Activated T-cell treated with anti-CD3 and anti-CD28 coated beads for 4 hours (primary cell): Measurements from ENCODE around the gene YPEL4.
"Not testable (repeated sequence)": the region's sequence is repeated elsewhere in the genome, so short reads cannot be mapped to it uniquely, and the experiment has no call there.

ENCODE experiments used
- DNase-seq: peaks from one replicate; pipeline ENCODE4 v3.0.0-alpha.2; 2020

The YPEL4 gene

GRCh38 chr11:57649826-57650738, at the start of gene YPEL4:
YPEL4 (minus strand) TSS chr11:57649912; CDS start chr11:57647107, 2,805 bp downstream.
- DNase-seq = peak; percentile 60

GRCh38 chr11:57698843-57699365, 49.2 kb upstream of the YPEL4 start:
- DNase-seq = no peak

- not testable (repeated sequence) for DNase-seq
Observed at GRCh38 chr11:57690474-57690873, 40.8 kb upstream of the YPEL4 start.

DNA sequence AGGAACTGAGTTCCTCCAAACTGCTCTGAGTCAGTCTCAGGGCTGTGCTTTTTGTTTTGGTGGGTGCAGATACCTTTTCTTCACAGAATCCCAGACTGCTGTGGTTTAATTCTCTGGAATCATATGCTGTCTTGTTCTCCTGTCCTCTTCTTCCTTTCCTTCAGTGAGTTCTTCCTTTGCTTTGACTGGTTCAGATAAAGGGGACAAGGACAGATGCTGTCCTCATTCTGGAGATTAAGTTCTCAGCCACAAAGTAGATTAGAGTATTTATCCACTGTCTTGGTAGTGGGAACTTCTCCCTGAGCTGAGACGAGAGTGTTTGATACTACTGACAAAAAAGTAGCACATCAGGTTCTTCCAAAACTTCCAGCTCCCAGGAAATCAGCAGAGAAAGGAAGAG, 31.5 kb upstream of the YPEL4 start:
- DNase-seq = no peak

- no peak for DNase-seq
Observed at GRCh38 chr11:57680552-57680874, 30.8 kb upstream of the YPEL4 start.

- DNase-seq = no peak
Observed at GRCh38 chr11:57679396-57679795, 29.7 kb upstream of the YPEL4 start.

GRCh38 chr11:57675176-57675941, 25.6 kb upstream of the YPEL4 start:
- DNase-seq = no peak

DNA sequence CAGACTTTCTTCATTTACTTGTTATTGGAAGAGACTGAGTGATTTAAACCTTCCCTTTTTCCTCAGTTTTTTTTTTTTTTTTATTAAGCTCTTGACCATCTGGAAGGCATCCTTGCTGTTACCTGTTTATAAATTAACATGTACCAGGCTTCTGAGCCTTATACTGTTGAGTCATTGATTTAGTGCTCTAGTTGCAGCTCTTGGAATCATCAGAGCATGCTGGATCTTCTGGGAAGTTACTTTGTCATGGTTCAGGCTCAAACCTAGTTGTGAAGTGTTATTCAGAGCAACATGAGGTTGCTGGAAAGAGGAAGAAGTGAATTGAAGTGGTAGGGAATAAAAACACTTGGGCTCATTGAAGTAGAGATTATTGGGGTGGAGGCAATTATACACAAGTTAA, 24.5 kb upstream of the YPEL4 start:
- DNase-seq = no peak

DNA sequence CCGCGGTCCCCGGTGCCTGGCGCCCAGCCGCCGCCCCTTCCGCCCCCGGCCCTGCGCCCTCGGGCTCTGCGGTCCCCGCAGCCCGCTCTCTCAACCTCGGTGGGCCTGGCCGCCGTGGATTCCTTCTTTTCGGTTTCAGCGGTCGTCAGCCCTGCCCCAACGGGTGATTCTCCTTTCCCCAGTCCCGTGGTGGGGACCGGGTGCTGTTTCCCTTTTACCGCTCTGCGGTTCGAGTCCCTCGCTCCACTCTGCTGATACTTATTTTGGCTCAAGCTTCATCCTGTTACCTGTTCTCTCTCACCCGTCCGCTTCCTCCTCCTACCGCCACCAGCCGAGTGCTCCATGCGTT, 18.7 kb upstream of the YPEL4 start:
- no peak for DNase-seq

DNA sequence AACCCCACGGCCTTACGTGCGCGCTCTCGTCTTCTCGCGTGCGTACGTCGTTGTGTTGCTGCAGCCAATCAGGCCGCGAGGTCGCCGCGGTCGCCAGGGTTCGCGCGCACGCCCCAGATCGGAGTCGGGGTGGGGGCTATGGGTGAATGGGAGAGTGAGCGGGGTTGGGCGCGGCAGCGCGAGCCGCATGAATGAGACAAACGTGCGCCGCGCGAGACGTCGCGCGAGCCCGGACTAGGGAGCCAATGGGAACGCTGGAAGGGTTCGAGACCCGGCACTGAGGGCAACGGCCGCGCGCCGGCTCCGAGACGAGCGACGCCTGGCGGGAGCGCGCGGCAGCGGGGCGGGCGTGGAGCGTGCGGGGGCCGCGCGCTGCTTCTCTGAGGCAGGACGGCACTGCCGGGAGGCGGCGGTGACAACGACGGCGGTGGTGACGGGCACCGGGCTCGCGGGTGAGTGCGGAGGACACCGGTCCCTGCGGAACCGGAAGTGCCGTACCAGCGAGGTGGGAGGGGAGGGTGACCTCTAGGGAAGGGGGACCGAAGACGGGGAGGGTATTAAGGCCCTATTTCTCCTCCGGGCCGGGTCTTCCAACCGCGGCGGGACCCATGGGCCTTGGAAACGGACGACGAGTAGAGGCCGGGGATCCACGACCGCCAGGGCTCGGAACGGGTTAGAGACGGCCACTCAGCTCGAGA, 18.2 kb upstream of the YPEL4 start, which contains the start of gene ZDHHC5:
Gene ZDHHC5 (plus strand): TSS at position 379 of the 698 bp plus-strand sequence. CDS start 4,977 bp downstream, outside the sequence.
- DNase-seq = peak; percentile 98

DNA sequence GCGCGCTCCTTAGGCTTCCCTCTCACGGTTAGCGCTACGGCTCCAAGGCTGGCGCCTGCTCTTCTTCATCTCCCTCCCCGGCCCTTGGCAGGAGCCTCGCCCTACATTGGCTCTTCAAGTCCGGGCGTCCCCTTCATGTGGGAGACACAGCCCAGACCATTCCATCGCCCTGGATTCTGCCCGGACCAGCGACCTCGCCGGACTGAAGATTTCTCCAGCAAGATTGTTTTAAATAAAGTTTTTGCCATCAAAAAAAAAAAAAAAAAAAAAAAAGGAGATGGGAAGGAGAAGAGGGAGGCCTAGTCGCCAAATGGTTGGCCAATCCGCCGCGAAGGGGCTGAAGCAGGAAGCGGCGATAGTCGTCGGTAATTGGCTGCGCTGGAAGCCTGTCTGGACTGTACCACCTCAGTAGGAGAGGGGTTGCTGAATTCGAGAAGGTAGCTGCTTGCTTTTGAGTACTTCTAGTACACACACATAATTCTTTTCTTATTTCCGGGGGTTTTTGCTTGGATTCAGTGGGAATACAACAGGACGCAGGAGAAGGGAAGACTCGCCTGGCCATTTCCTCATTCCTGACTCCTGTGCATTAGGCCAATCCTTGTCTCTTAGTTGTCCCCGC, 17.5 kb upstream of the YPEL4 start:
- peak; percentile 82 for DNase-seq

GRCh38 chr11:57663975-57664374, 14.3 kb upstream of the YPEL4 start:
- DNase-seq = no peak

GRCh38 chr11:57662893-57663292, 13.2 kb upstream of the YPEL4 start:
- no peak for DNase-seq

DNA sequence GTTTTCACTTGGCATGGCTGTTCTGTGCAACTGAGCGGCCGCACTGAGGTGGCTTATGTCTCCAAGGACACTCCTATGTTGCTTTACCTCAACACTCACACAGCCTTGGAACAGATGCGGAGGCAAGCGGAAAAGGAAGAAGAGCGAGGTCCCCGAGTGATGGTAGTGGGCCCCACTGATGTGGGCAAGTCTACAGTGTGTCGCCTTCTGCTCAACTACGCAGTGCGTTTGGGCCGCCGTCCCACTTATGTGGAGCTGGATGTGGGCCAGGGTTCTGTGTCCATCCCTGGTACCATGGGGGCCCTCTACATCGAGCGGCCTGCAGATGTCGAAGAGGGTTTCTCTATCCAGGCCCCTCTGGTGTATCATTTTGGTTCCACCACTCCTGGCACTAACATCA, 10.0 kb upstream of the YPEL4 start:
- DNase-seq = no peak

GRCh38 chr11:57658023-57658361, 8.3 kb upstream of the YPEL4 start:
- DNase-seq = no peak

DNA sequence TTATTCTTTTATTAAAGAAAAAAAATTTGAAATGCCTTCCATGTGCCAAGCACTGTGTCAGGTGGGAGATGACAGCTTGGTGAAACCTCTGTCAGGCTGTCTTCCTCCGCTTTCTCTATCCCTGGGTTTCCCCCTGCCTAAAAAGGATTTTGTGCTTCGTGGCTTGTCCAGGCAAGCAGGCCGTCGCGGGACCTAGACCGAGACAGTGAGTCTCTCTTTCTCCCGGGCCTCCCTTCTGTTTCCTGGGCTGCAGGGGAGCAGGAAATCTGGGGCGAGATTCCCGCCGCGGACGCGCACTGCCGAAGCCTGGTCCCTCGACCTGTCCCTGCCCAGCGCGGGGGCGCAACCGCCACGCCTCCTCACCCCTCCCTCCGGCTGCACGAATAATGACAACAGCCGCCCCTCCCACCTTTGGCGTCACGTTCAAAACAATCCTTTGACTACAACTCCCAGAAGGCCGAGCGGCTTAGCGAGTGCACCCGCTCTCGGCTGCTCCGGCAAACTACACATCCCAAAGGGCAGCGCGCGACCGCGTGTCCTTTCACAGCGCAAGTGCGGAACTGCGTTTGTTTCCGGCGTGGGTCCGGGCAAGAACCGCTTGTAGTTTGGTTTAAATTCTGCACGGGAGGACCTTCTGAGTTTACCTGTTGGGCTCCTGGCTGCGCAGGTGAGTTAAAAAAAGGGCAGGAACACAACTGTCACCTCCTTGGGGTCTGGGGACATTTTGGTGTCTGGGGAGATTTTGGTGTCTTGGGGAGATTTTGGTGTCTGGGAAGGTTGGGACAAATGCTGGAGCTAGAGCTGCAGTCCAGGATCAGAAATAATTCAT, 7.7 kb upstream of the YPEL4 start, which contains the start of gene CLP1:
Gene CLP1 (plus strand): TSS at position 569 of the 829 bp plus-strand sequence. CDS start 1,715 bp downstream, outside the sequence.
- peak; percentile 99 for DNase-seq

DNA sequence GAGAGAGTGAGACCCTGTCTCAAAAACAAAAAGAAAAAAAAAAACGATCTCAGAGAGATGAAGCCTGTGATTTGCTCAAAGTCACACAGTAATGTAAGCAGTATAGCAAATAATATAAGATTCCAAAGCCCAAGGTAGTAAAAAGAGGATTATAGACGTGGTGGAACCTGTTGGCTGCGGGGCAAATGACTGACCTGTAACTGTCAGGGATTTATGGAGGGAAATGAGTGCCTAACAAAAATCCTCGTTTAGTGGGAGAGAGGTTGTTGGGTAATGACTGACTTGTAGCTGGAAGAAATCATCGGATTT, 7.1 kb upstream of the YPEL4 start:
- no peak for DNase-seq

- no peak for DNase-seq
Observed at GRCh38 chr11:57653163-57653562, 3.5 kb upstream of the YPEL4 start.

DNA sequence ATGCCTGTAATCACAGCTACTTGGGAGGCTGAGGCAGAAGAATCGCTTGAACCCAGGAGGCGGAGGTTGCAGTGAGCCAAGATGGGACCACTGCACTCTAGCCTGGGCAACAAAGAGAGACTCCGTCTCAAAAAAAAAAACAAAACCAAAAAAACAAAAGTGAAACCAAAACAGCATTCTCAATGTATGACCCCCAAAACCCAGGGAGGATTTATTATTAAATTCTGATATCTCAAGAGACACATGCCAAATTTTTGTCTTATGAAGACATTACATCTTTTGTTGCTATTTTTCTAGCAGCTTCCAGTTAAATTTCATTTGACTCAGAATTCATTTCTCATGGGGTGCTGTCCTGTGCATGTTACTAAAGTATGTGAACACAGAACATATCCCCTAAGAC, 3.0 kb upstream of the YPEL4 start:
- DNase-seq = no peak

GRCh38 chr11:57652230-57652629, 2.5 kb upstream of the YPEL4 start:
- not testable (repeated sequence) for DNase-seq

- no peak for DNase-seq
Observed at GRCh38 chr11:57651408-57651807, 1.7 kb upstream of the YPEL4 start.

GRCh38 chr11:57650739-57651090, 1.0 kb upstream of the YPEL4 start:
- no peak for DNase-seq
